ENCODE data around the gene FAM107A.

The FAM107A gene

DNA sequence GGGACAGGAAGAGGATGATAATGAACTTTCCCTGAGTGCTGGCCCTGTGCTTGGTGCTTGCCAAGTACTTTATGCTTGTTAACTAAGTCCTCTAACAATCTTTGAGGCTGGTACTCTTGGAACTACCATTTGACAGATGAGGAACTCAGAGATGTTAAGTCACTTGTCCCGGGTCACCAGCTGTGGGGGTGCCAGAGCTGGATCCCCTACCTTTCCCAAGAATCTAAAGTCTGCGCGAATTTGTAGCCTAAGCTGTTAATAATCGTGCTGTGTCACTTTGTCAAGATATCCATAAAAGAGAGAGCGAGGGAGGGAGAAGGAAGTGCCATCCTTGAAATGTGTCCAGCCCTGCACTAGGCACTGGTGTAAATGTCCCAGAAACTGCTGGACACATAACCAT is 21.2 kb downstream of the FAM107A start:
- H3K4me1 ChIP-seq (ENCODE audit: insufficient read depth, low read length, poor library complexity, severe bottlenecking): peaks cover 8% of the 10 kb centered on the region
- TF ChIP-seq, protein P1, sequence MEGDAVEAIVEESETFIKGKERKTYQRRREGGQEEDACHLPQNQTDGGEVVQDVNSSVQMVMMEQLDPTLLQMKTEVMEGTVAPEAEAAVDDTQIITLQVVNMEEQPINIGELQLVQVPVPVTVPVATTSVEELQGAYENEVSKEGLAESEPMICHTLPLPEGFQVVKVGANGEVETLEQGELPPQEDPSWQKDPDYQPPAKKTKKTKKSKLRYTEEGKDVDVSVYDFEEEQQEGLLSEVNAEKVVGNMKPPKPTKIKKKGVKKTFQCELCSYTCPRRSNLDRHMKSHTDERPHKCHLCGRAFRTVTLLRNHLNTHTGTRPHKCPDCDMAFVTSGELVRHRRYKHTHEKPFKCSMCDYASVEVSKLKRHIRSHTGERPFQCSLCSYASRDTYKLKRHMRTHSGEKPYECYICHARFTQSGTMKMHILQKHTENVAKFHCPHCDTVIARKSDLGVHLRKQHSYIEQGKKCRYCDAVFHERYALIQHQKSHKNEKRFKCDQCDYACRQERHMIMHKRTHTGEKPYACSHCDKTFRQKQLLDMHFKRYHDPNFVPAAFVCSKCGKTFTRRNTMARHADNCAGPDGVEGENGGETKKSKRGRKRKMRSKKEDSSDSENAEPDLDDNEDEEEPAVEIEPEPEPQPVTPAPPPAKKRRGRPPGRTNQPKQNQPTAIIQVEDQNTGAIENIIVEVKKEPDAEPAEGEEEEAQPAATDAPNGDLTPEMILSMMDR (conservative IDR thresholded peaks at IDR 0.05; ENCODE audit: low read length): no peak
- no peak for TF ChIP-seq EZH2phosphoT487 (IDR thresholded peaks at IDR 0.05; ENCODE audit: borderline replicate concordance)
- no peaks in the 10 kb centered on the region for H4K20me1 ChIP-seq (ENCODE audit: insufficient read depth, low read length, poor library complexity, severe bottlenecking)
- no peak overlapping the region for H3K4me3 ChIP-seq (ENCODE audit: low read length, poor library complexity, severe bottlenecking)
- no peaks in the 10 kb centered on the region for H3K9me2 ChIP-seq (replicated peaks; ENCODE audit: low read depth, low read length)
- no peaks in the 10 kb centered on the region for H3K9me3 ChIP-seq (ENCODE audit: insufficient read depth, low read depth, low read length)
- H3K4me2 ChIP-seq (ENCODE audit: low read depth, low read length, poor library complexity, severe bottlenecking): no peak overlapping the region
- no peak overlapping the region for H2AFZ ChIP-seq (ENCODE audit: low read length)
- H3K27me3 ChIP-seq (ENCODE audit: insufficient read depth, low read length, poor library complexity, severe bottlenecking): no peaks in the 10 kb centered on the region
- no peaks in the 10 kb centered on the region for H3F3A ChIP-seq (ENCODE audit: low read depth)
- no peak overlapping the region for H3K9ac ChIP-seq (ENCODE audit: low read depth, low read length, poor library complexity, severe bottlenecking)
- H3K79me2 ChIP-seq (ENCODE audit: insufficient read depth, low read length): no peaks in the 10 kb centered on the region
- H3K36me3 ChIP-seq (ENCODE audit: insufficient read depth, low read length): no peaks in the 10 kb centered on the region

- no peak for TF ChIP-seq EZH2phosphoT487 (IDR thresholded peaks at IDR 0.05; ENCODE audit: borderline replicate concordance)
- TF ChIP-seq, protein P1 (conservative IDR thresholded peaks at IDR 0.05; ENCODE audit: low read length): no peak
- Histone ChIP-seq H3K9ac (ENCODE audit: low read depth, low read length, poor library complexity, severe bottlenecking) (no peak overlapping the region), H3K9me3 (ENCODE audit: insufficient read depth, low read depth, low read length) (no peaks in the 10 kb centered on the region), H4K20me1 (ENCODE audit: insufficient read depth, low read length, poor library complexity, severe bottlenecking) (no peaks in the 10 kb centered on the region), H3F3A (ENCODE audit: low read depth) (no peaks in the 10 kb centered on the region), H3K4me3 (ENCODE audit: low read length, poor library complexity, severe bottlenecking) (no peak overlapping the region), H3K9me2 (replicated peaks; ENCODE audit: low read depth, low read length) (no peaks in the 10 kb centered on the region), H3K36me3 (ENCODE audit: insufficient read depth, low read length) (no peaks in the 10 kb centered on the region), H3K79me2 (ENCODE audit: insufficient read depth, low read length) (no peaks in the 10 kb centered on the region), H3K27me3 (ENCODE audit: insufficient read depth, low read length, poor library complexity, severe bottlenecking) (no peaks in the 10 kb centered on the region), H2AFZ (ENCODE audit: low read length) (no peak overlapping the region), H3K4me1 (ENCODE audit: insufficient read depth, low read length, poor library complexity, severe bottlenecking) (peaks cover 8% of the 10 kb centered on the region), H3K4me2 (ENCODE audit: low read depth, low read length, poor library complexity, severe bottlenecking) (no peak overlapping the region)
Observed at GRCh38 chr3:58555203-58555602, 22.0 kb downstream of the FAM107A start.

DNA sequence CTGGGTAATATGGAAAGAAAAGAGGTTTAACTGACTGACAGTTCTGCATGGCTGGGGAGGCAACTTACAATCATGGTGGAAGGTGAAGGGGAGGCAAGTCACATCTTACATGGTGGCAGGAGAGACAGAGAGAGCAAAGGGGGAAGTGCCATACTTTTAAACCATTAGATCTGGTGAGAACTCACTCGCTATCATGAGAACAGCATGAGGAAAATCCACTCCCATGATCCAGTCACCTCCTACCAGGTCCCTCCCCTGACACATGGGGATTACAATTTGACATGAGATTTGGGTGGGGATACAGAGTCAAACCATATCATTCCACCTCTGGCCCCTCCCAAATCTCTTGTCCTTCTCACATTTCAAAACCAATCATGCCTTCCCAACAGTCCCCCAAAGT is 24.2 kb downstream of the FAM107A start:
- Histone ChIP-seq H3F3A (ENCODE audit: low read depth) (no peaks in the 10 kb centered on the region), H2AFZ (ENCODE audit: low read length) (no peak overlapping the region), H3K4me1 (ENCODE audit: insufficient read depth, low read length, poor library complexity, severe bottlenecking) (peaks cover 8% of the 10 kb centered on the region), H3K9ac (ENCODE audit: low read depth, low read length, poor library complexity, severe bottlenecking) (no peak overlapping the region), H3K27me3 (ENCODE audit: insufficient read depth, low read length, poor library complexity, severe bottlenecking) (no peaks in the 10 kb centered on the region), H3K4me3 (ENCODE audit: low read length, poor library complexity, severe bottlenecking) (no peak overlapping the region), H3K9me2 (replicated peaks; ENCODE audit: low read depth, low read length) (no peaks in the 10 kb centered on the region), H3K79me2 (ENCODE audit: insufficient read depth, low read length) (no peaks in the 10 kb centered on the region), H3K36me3 (ENCODE audit: insufficient read depth, low read length) (no peaks in the 10 kb centered on the region), H3K9me3 (ENCODE audit: insufficient read depth, low read depth, low read length) (no peaks in the 10 kb centered on the region), H4K20me1 (ENCODE audit: insufficient read depth, low read length, poor library complexity, severe bottlenecking) (no peaks in the 10 kb centered on the region), H3K4me2 (ENCODE audit: low read depth, low read length, poor library complexity, severe bottlenecking) (no peak overlapping the region)
- TF ChIP-seq, protein P1 (conservative IDR thresholded peaks at IDR 0.05; ENCODE audit: low read length): no peak
- TF ChIP-seq EZH2phosphoT487 (IDR thresholded peaks at IDR 0.05; ENCODE audit: borderline replicate concordance): no peak

Data from Loucy (cell line).